Measurements from ENCODE around the gene PTPRG. TPM values are rescaled to one million over a fixed set of nuclear protein-coding genes. Genes with fewer than 3 reads are reported as not detected.

Gene PTPRG
- total RNA-seq (2021; ENCODE audit: unreplicated experiment) (0.74 TPM), Bru-seq, nascent RNA (percentile 20 among the genes with signal in this experiment), BruChase-seq, experiment 1, labeled RNA remaining after a 2-hour chase (percentile 19 among the genes with signal in this experiment), BruChase-seq, experiment 2, labeled RNA remaining after a 6-hour chase (percentile 21 among the genes with signal in this experiment)
- 0.12 TPM for polyA plus RNA-seq (2012; ENCODE audit: insufficient read length)
- long read RNA-seq = 0 reads

GRCh38 chr3:61561374-61562041 lies at the start of gene PTPRG:
PTPRG (plus strand) TSS chr3:61561571; CDS start chr3:61562288, 717 bp downstream.
- BruUV-seq (replicated peaks) = no TSS peak
- DNase-seq (ENCODE audit: low read depth, low spot score) (no peak), ATAC-seq (peak; percentile 88)
- ChIA-PET CTCF (no interaction called here), POLR2A (interaction anchor here (0.7 kb wide), 1 partner anchor 60 kb away, joined by 13 read pairs; no protein-coding TSS in a partner anchor)
- Histone ChIP-seq H3K27me3 (ENCODE audit: control insufficient read depth, insufficient read depth, low read length) (peaks cover 8% of the 10 kb centered on the region; the same call in 1 of the 2 replicates), H3K36me3 (ENCODE audit: control insufficient read depth, insufficient read depth, low read length) (peaks cover 4% of the 10 kb centered on the region; the same call in 1 of the 2 replicates), H3K27ac (ENCODE audit: low read length) (no peak within 1 kb of the TSS), H3K4me3 (ENCODE audit: low read depth in 2 of 2, low read length in 2 of 2) (peak within 1 kb of the TSS; percentile 47 to 61), H3K4me1 (ENCODE audit: control insufficient read depth, insufficient read depth, low read length) (no peaks in the 10 kb centered on the region), H3K9me3 (ENCODE audit: control insufficient read depth, insufficient read depth, low read depth, low read length) (no peaks in the 10 kb centered on the region)
- TF ChIP-seq POLR2AphosphoS5 (IDR thresholded peaks at IDR 0.05; ENCODE audit: low read depth, low read length) (no peak), REST (IDR thresholded peaks at IDR 0.05; ENCODE audit: insufficient read depth in 1 of 2, low read depth in 2 of 2, low read length in 1 of 2) (no peak), SIN3A (IDR thresholded peaks at IDR 0.05; ENCODE audit: borderline replicate concordance, insufficient read depth, low read depth, low read length) (no peak), TCF7L2 (IDR thresholded peaks at IDR 0.05; ENCODE audit: low read depth, low read length) (peak; percentile 71)
- TF ChIP-seq, protein P1, sequence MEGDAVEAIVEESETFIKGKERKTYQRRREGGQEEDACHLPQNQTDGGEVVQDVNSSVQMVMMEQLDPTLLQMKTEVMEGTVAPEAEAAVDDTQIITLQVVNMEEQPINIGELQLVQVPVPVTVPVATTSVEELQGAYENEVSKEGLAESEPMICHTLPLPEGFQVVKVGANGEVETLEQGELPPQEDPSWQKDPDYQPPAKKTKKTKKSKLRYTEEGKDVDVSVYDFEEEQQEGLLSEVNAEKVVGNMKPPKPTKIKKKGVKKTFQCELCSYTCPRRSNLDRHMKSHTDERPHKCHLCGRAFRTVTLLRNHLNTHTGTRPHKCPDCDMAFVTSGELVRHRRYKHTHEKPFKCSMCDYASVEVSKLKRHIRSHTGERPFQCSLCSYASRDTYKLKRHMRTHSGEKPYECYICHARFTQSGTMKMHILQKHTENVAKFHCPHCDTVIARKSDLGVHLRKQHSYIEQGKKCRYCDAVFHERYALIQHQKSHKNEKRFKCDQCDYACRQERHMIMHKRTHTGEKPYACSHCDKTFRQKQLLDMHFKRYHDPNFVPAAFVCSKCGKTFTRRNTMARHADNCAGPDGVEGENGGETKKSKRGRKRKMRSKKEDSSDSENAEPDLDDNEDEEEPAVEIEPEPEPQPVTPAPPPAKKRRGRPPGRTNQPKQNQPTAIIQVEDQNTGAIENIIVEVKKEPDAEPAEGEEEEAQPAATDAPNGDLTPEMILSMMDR (IDR thresholded peaks at IDR 0.05) = no peak
- in situ Hi-C loops (cut with HindIII; ENCODE audit: low pct_unique_long_range_greater_than_20kb, low sequenced_read_pairs) = no loop called here
- intact Hi-C loops (cut with micrococcal nuclease; ENCODE audit: unreplicated experiment) = no loop called here

DNA sequence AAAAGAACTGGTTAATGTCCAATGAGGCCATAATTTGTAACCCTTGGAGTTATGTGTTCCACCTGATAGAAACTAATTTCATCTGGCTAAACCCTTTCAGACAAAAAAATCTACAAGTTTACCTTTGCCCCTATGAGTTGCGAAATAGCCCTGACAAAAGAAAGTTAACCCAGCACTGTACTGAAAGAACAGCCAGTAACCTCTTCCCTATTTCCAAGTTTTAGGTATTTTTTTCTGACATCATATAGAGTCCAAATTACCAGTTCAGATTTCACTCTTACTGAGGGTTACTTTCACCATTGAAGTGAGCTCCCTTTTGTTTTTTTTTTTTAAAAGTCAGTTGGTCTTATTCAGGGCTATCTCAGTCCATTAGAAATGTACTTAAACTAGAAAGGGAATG lies 42.8 kb upstream of the PTPRG start:
- ATAC-seq (no peak), DNase-seq (ENCODE audit: low read depth, low spot score) (no peak)
- CTCF ChIA-PET = no interaction called here
- TF ChIP-seq REST (IDR thresholded peaks at IDR 0.05; ENCODE audit: insufficient read depth in 1 of 2, low read depth in 2 of 2, low read length in 1 of 2) (no peak), POLR2AphosphoS5 (IDR thresholded peaks at IDR 0.05; ENCODE audit: low read depth, low read length) (no peak), SIN3A (IDR thresholded peaks at IDR 0.05; ENCODE audit: borderline replicate concordance, insufficient read depth, low read depth, low read length) (no peak), TCF7L2 (IDR thresholded peaks at IDR 0.05; ENCODE audit: low read depth, low read length) (no peak)
- TF ChIP-seq, protein P1 (IDR thresholded peaks at IDR 0.05) = no peak
- in situ Hi-C loops (cut with HindIII; ENCODE audit: low pct_unique_long_range_greater_than_20kb, low sequenced_read_pairs) (no loop called here), intact Hi-C loops (cut with micrococcal nuclease; ENCODE audit: unreplicated experiment) (no loop called here)
- H3K4me1 ChIP-seq (ENCODE audit: control insufficient read depth, insufficient read depth, low read length) = no peaks in the 10 kb centered on the region
- BruUV-seq (replicated peaks) = no TSS peak
- no peaks in the 10 kb centered on the region for H3K9me3 ChIP-seq (ENCODE audit: control insufficient read depth, insufficient read depth, low read depth, low read length)
- H3K4me3 ChIP-seq (ENCODE audit: low read depth in 2 of 2, low read length in 2 of 2) = no peak overlapping the region
- H3K27ac ChIP-seq (ENCODE audit: low read length) = no peak overlapping the region
- H3K27me3 ChIP-seq (ENCODE audit: control insufficient read depth, insufficient read depth, low read length) = no peaks in the 10 kb centered on the region
- no peaks in the 10 kb centered on the region for H3K36me3 ChIP-seq (ENCODE audit: control insufficient read depth, insufficient read depth, low read length)
- POLR2A ChIA-PET = no interaction called here

Measured in Panc1 (cell line).